Measurements from ENCODE around the gene CYBRD1.

The CYBRD1 gene

GRCh38 chr2:171564463-171564862, 42.2 kb downstream of the CYBRD1 start:
- peaks cover 8% of the 10 kb centered on the region for H3K27me3 Mint-ChIP-seq
- DNase-seq (no peak), ATAC-seq (no peak)
- no peak overlapping the region for H3K27ac Mint-ChIP-seq
- peaks cover 0 to 8% of the 10 kb centered on the region in 2 donors for H3K9me3 Mint-ChIP-seq
- no peak overlapping the region for H3K4me3 Mint-ChIP-seq
- H3K4me1 Mint-ChIP-seq: no peaks in the 10 kb centered on the region

GRCh38 chr2:171566057-171566456, 43.8 kb downstream of the CYBRD1 start:
- no peak for DNase-seq
- H3K27me3 Mint-ChIP-seq: no peaks in the 10 kb centered on the region
- no peaks in the 10 kb centered on the region for H3K4me1 Mint-ChIP-seq
- ATAC-seq: no peak
- H3K27ac Mint-ChIP-seq: no peak overlapping the region
- H3K4me3 Mint-ChIP-seq: no peak overlapping the region
- H3K9me3 Mint-ChIP-seq: peaks cover 0 to 8% of the 10 kb centered on the region in 2 donors

- Mint-ChIP-seq H3K27me3 (no peaks in the 10 kb centered on the region), H3K4me3 (no peak overlapping the region), H3K27ac (no peak overlapping the region), H3K9me3 (peaks cover 0 to 8% of the 10 kb centered on the region in 2 donors), H3K4me1 (no peaks in the 10 kb centered on the region)
- DNase-seq: no peak
- ATAC-seq: no peak
Observed at GRCh38 chr2:171566753-171567152, 44.5 kb downstream of the CYBRD1 start.

GRCh38 chr2:171568089-171568488, 45.8 kb downstream of the CYBRD1 start:
- ATAC-seq (no peak), DNase-seq (no peak)
- Mint-ChIP-seq H3K4me3 (no peak overlapping the region), H3K27me3 (no peaks in the 10 kb centered on the region), H3K27ac (no peak overlapping the region), H3K4me1 (no peaks in the 10 kb centered on the region), H3K9me3 (peaks cover 0 to 8% of the 10 kb centered on the region in 2 donors)

- ATAC-seq (no peak), DNase-seq (no peak)
- H3K9me3 Mint-ChIP-seq: peaks cover 0 to 8% of the 10 kb centered on the region in 2 donors
- no peaks in the 10 kb centered on the region for H3K27me3 Mint-ChIP-seq
- H3K4me1 Mint-ChIP-seq: peaks cover 5% of the 10 kb centered on the region
- no peak overlapping the region for H3K27ac Mint-ChIP-seq
- H3K4me3 Mint-ChIP-seq: no peak overlapping the region
Observed at GRCh38 chr2:171571721-171572120, 49.4 kb downstream of the CYBRD1 start.

- ATAC-seq: peak; percentile 96
- Mint-ChIP-seq H3K27ac (peak overlapping the region in 1 of 2 donors; percentile 34), H3K9me3 (no peaks in the 10 kb centered on the region), H3K4me3 (no peak overlapping the region), H3K27me3 (no peaks in the 10 kb centered on the region), H3K4me1 (peaks cover 5% of the 10 kb centered on the region)
- peak; percentile 81 to 85 for DNase-seq
Observed at GRCh38 chr2:171574149-171574795, 52.0 kb downstream of the CYBRD1 start.

- DNase-seq (no peak), ATAC-seq (no peak)
- Mint-ChIP-seq H3K27ac (no peak overlapping the region), H3K4me3 (no peak overlapping the region), H3K9me3 (no peaks in the 10 kb centered on the region), H3K4me1 (peaks cover 5% of the 10 kb centered on the region), H3K27me3 (no peaks in the 10 kb centered on the region)
Observed at GRCh38 chr2:171575606-171576005, 53.3 kb downstream of the CYBRD1 start.

GRCh38 chr2:171578127-171578803, 56.0 kb downstream of the CYBRD1 start:
- no peaks in the 10 kb centered on the region for H3K27me3 Mint-ChIP-seq
- no peak overlapping the region for H3K4me3 Mint-ChIP-seq
- peaks cover 5% of the 10 kb centered on the region for H3K4me1 Mint-ChIP-seq
- H3K9me3 Mint-ChIP-seq: no peaks in the 10 kb centered on the region
- DNase-seq (no peak), ATAC-seq (no peak)
- H3K27ac Mint-ChIP-seq: no peak overlapping the region

- no peak overlapping the region for H3K27ac Mint-ChIP-seq
- no peak for DNase-seq
Observed at GRCh38 chr2:171579481-171579880, 57.2 kb downstream of the CYBRD1 start.

GRCh38 chr2:171583566-171583965, 61.3 kb downstream of the CYBRD1 start:
- no peaks in the 10 kb centered on the region for H3K4me1 Mint-ChIP-seq
- no peak overlapping the region for H3K27ac Mint-ChIP-seq
- H3K4me3 Mint-ChIP-seq: no peak overlapping the region
- ATAC-seq (no peak), DNase-seq (no peak)
- no peaks in the 10 kb centered on the region for H3K9me3 Mint-ChIP-seq
- H3K27me3 Mint-ChIP-seq: peaks cover 7% of the 10 kb centered on the region

More at GRCh38 chr2:171579481-171579880, 57.2 kb downstream of the CYBRD1 start:
- no peak for ATAC-seq
- no peaks in the 10 kb centered on the region for H3K9me3 Mint-ChIP-seq
- H3K4me1 Mint-ChIP-seq: peaks cover under 1% of the 10 kb centered on the region
- H3K4me3 Mint-ChIP-seq: no peak overlapping the region
- peaks cover 2% of the 10 kb centered on the region for H3K27me3 Mint-ChIP-seq

GRCh38 chr2:171584001-171584400, 61.7 kb downstream of the CYBRD1 start:
- Mint-ChIP-seq H3K4me3 (no peak overlapping the region), H3K9me3 (no peaks in the 10 kb centered on the region), H3K27me3 (peaks cover 7% of the 10 kb centered on the region), H3K27ac (no peak overlapping the region), H3K4me1 (no peaks in the 10 kb centered on the region)
- DNase-seq (no peak), ATAC-seq (no peak)

- peaks cover 0 to 8% of the 10 kb centered on the region in 2 donors for H3K9me3 Mint-ChIP-seq
- H3K4me1 Mint-ChIP-seq: no peaks in the 10 kb centered on the region
- DNase-seq: no peak
- no peak overlapping the region for H3K27ac Mint-ChIP-seq
- peaks cover 7% of the 10 kb centered on the region for H3K27me3 Mint-ChIP-seq
- H3K4me3 Mint-ChIP-seq: no peak overlapping the region
- ATAC-seq: no peak
Observed at GRCh38 chr2:171587132-171587531, 64.9 kb downstream of the CYBRD1 start.

- DNase-seq (no peak), ATAC-seq (no peak)
- Mint-ChIP-seq H3K27ac (no peak overlapping the region), H3K4me3 (no peak overlapping the region), H3K9me3 (peaks cover 0 to 8% of the 10 kb centered on the region in 2 donors), H3K27me3 (peaks cover 7% of the 10 kb centered on the region), H3K4me1 (no peaks in the 10 kb centered on the region)
Observed at GRCh38 chr2:171587567-171587966, 65.3 kb downstream of the CYBRD1 start.

- no peaks in the 10 kb centered on the region for H3K27me3 Mint-ChIP-seq
- DNase-seq (no peak), ATAC-seq (no peak)
- no peaks in the 10 kb centered on the region for H3K4me1 Mint-ChIP-seq
- H3K9me3 Mint-ChIP-seq: peaks cover 0 to 8% of the 10 kb centered on the region in 2 donors
- no peak overlapping the region for H3K4me3 Mint-ChIP-seq
- H3K27ac Mint-ChIP-seq: no peak overlapping the region
Observed at GRCh38 chr2:171590116-171590515, 67.8 kb downstream of the CYBRD1 start.

- Mint-ChIP-seq H3K27me3 (no peaks in the 10 kb centered on the region), H3K27ac (no peak overlapping the region), H3K4me1 (no peaks in the 10 kb centered on the region), H3K4me3 (no peak overlapping the region), H3K9me3 (peaks cover 0 to 8% of the 10 kb centered on the region in 2 donors)
- no peak for DNase-seq
- no peak for ATAC-seq
Observed at GRCh38 chr2:171592036-171592555, 69.8 kb downstream of the CYBRD1 start.

GRCh38 chr2:171595456-171595855, 73.2 kb downstream of the CYBRD1 start:
- peaks cover 11% of the 10 kb centered on the region for H3K27me3 Mint-ChIP-seq
- no peak overlapping the region for H3K4me3 Mint-ChIP-seq
- ATAC-seq (no peak), DNase-seq (no peak)
- peaks cover 0 to 7% of the 10 kb centered on the region in 2 donors for H3K9me3 Mint-ChIP-seq
- H3K4me1 Mint-ChIP-seq: no peaks in the 10 kb centered on the region
- H3K27ac Mint-ChIP-seq: no peak overlapping the region

Data from stimulated activated naive CD8-positive, alpha-beta T cell treated with anti-CD3 and anti-CD28 coated beads, Interleukin-15, amount 100 ng/mL, for 72 hours (primary cell).